HCT116 (cell line): ENCODE results near the gene NKX2-1. TPM values are rescaled to one million over a fixed set of nuclear protein-coding genes. Genes with fewer than 3 reads are reported as not detected.

Source experiments
- ATAC-seq: fragments of 200-7000 bp; cut with Tn5 transposase; 2 replicates; pipeline ENCODE4 v1.9.1; 2020; ENCODE audit warnings: mild to moderate bottlenecking, moderate library complexity
- BruUV-seq: library from RNA; stranded (reverse); fragments of 400-500 nt; replicated peaks from 2 replicates; lab custom pipeline; 2021; lab: Mats Ljungman, UMichigan
- CTCF ChIA-PET: fragments of 300-600 bp; sonication (Branson Sonifier 250); formaldehyde crosslinking; loops from one replicate; lab custom pipeline; 2021; ENCODE audit warnings: antibody characterized with exemption; lab: Charles Lee
- POLR2A ChIA-PET: fragments of 300-600, 350-600 bp; sonication (Branson Sonifier 250); formaldehyde crosslinking; loops from one replicate; lab custom pipeline; 2021; ENCODE audit warnings: antibody characterized with exemption; lab: Charles Lee
- RAD21 ChIA-PET, 2 experiments: fragments of 300-600 bp; sonication (Branson Sonifier 250); formaldehyde crosslinking; loops; one replicate each; lab custom pipeline; 2023; ENCODE audit warnings: low total read pairs in 2 of 2; ENCODE audit not compliant: uncharacterized antibody in 2 of 2, unreplicated experiment in 2 of 2, low non-redundant PET in 1 of 2; lab: Charles Lee
- DNase-seq: peaks from one replicate; pipeline ENCODE4 v3.0.0-alpha.2; 2010; ENCODE audit warnings: low read depth, low spot score
- H2AFZ ChIP-seq: fragments of 200-600 bp; shearing (Covaris generic), sonication (generic); 2 replicates; pipeline ENCODE4 v1.6.1; 2017; ENCODE audit warnings: low read depth, mixed run types, mixed read lengths, antibody characterized with exemption, low read length; ENCODE audit not compliant: poor library complexity, severe bottlenecking
- H3K27ac ChIP-seq: 2 replicates; pipeline ENCODE4 v1.5.1; 2012; ENCODE audit warnings: low read depth, low read length
- H3K27me3 ChIP-seq: fragments of 200-600 bp; sonication (generic); 2 replicates; pipeline ENCODE4 v1.6.1; 2016; ENCODE audit warnings: mixed run types, low read length, mixed read lengths; ENCODE audit not compliant: insufficient read depth
- H3K36me3 ChIP-seq, 2 experiments: fragments of 200-500 bp in 1 of 2; fragments of 200-600 bp in 1 of 2; sonication (Bioruptor generic) in 1 of 2; sonication (generic) in 1 of 2; 2 replicates each; pipeline versions ENCODE4 v1.5.1 to v1.6.1; 2014 to 2016; ENCODE audit warnings: low read length in 2 of 2, inconsistent platforms in 1 of 2, mixed read lengths in 1 of 2, mixed run types in 1 of 2; ENCODE audit not compliant: insufficient read depth in 2 of 2, control insufficient read depth in 1 of 2
- H3K4me1 ChIP-seq, 2 experiments: fragments of 200-600 bp in 1 of 2; sonication (generic) in 1 of 2; 2 replicates each; pipeline versions ENCODE4 v1.5.1 to v1.6.1; 2012 to 2017; ENCODE audit warnings: low read length in 2 of 2, inconsistent platforms in 1 of 2, mild to moderate bottlenecking in 1 of 2, mixed read lengths in 1 of 2, mixed run types in 1 of 2, moderate library complexity in 1 of 2; ENCODE audit not compliant: insufficient read depth in 2 of 2, control insufficient read depth in 1 of 2
- H3K4me2 ChIP-seq: fragments of 200-600 bp; sonication (generic); 2 replicates; pipeline ENCODE4 v1.6.1; 2017; ENCODE audit warnings: mixed run types, low read length, mixed read lengths
- H3K4me3 ChIP-seq, 2 experiments: fragments of 200-600 bp in 1 of 2; sonication (generic) in 1 of 2; replicated peaks in 1 of 2; 2 replicates each; pipeline ENCODE4 v1.5.1; 2011 to 2016; ENCODE audit warnings: low read length in 2 of 2, control low read depth in 1 of 2, low read depth in 1 of 2, mild to moderate bottlenecking in 1 of 2, mixed read lengths in 1 of 2, mixed run types in 1 of 2
- H3K79me2 ChIP-seq: fragments of 200-600 bp; sonication (generic); 2 replicates; pipeline ENCODE4 v1.6.1; 2017; ENCODE audit warnings: mild to moderate bottlenecking, mixed run types, low read length, moderate library complexity, mixed read lengths; ENCODE audit not compliant: insufficient read depth
- H3K9ac ChIP-seq: fragments of 200-600 bp; sonication (generic); 2 replicates; pipeline ENCODE4 v1.6.1; 2016; ENCODE audit warnings: low read length, mixed read lengths
- H3K9me2 ChIP-seq: fragments of 200-600 bp; sonication (generic), shearing (Covaris generic); 2 replicates; pipeline ENCODE4 v1.6.1; 2017; ENCODE audit warnings: mixed run types, mild to moderate bottlenecking, moderate library complexity; ENCODE audit not compliant: insufficient read depth
- H3K9me3 ChIP-seq, 2 experiments: fragments of 200-500 bp in 1 of 2; fragments of 200-600 bp in 1 of 2; sonication (Bioruptor generic) in 1 of 2; sonication (generic) in 1 of 2; 2 replicates each; pipeline ENCODE4 v1.6.1; 2014 to 2017; ENCODE audit warnings: low read length in 2 of 2, mixed read lengths in 2 of 2, inconsistent platforms in 1 of 2, low read depth in 1 of 2, mild to moderate bottlenecking in 1 of 2, mixed run types in 1 of 2, moderate library complexity in 1 of 2; ENCODE audit not compliant: control insufficient read depth in 1 of 2, insufficient read depth in 1 of 2
- H4K20me1 ChIP-seq: fragments of 200-600 bp; sonication (generic), shearing (Covaris generic); 2 replicates; pipeline ENCODE4 v1.6.1; 2017; ENCODE audit warnings: mixed run types, mild to moderate bottlenecking, moderate library complexity; ENCODE audit not compliant: insufficient read depth
- CBX3 ChIP-seq: IDR thresholded peaks from 2 replicates; pipeline ENCODE4 v1.6.1; 2012; ENCODE audit warnings: low read depth
- CEBPB ChIP-seq: IDR thresholded peaks from 2 replicates; pipeline ENCODE4 v1.6.1; 2012; ENCODE audit warnings: low read depth
- EGR1 ChIP-seq: IDR thresholded peaks from 2 replicates; pipeline ENCODE4 v1.6.1; 2012; ENCODE audit warnings: low read depth
- ELF1 ChIP-seq: IDR thresholded peaks from 2 replicates; pipeline ENCODE4 v1.6.1; 2012; ENCODE audit warnings: low read depth, borderline replicate concordance
- EZH2 ChIP-seq: fragments of 200-600 bp; sonication (generic); IDR thresholded peaks from 2 replicates; pipeline ENCODE4 v1.6.1; 2017; ENCODE audit warnings: antibody characterized with exemption, mixed run types
- EZH2phosphoT487 ChIP-seq: fragments of 200-600 bp; IDR thresholded peaks from 2 replicates; pipeline ENCODE4 v1.6.1; 2018; ENCODE audit warnings: antibody characterized with exemption, borderline replicate concordance
- FOSL1 ChIP-seq: IDR thresholded peaks from 2 replicates; pipeline ENCODE4 v1.6.1; 2012; ENCODE audit warnings: low read depth
- JUND ChIP-seq: IDR thresholded peaks from 2 replicates; pipeline ENCODE4 v1.6.1; 2012
- POLR2A ChIP-seq: IDR thresholded peaks from 2 replicates; pipeline ENCODE4 v1.7.0; 2011; ENCODE audit warnings: borderline replicate concordance; ENCODE audit not compliant: insufficient read depth, insufficient read length; ENCODE audit errors: extremely low read depth
- RAD21 ChIP-seq: IDR thresholded peaks from 2 replicates; pipeline ENCODE4 v1.6.1; 2012; ENCODE audit warnings: low read depth, mild to moderate bottlenecking
- SIN3A ChIP-seq: IDR thresholded peaks from 2 replicates; pipeline ENCODE4 v1.6.1; 2012; ENCODE audit warnings: low read depth
- SP1 ChIP-seq: IDR thresholded peaks from 2 replicates; pipeline ENCODE4 v1.6.1; 2012; ENCODE audit warnings: low read depth
- TCF7L2 ChIP-seq: IDR thresholded peaks from 2 replicates; pipeline ENCODE4 v1.7.0; 2011; ENCODE audit warnings: borderline replicate concordance, inconsistent platforms; ENCODE audit not compliant: insufficient read depth, insufficient read length; ENCODE audit errors: extremely low read depth
- intact Hi-C: fragments of 100-400 bp; cut with micrococcal nuclease; formaldehyde crosslinking; loops from 2 replicates; pipeline ENCODE4 v1.10.0; 2022
- total RNA-seq: library from RNA; stranded (reverse); gene quantifications from one replicate; pipeline ENCODE4 v1.2.1, GENCODE V29; 2021; ENCODE audit not compliant: unreplicated experiment
- TF ChIP-seq, protein P1 (sequence below): IDR thresholded peaks from 2 replicates; pipeline ENCODE4 v1.6.1; 2012
- TF ChIP-seq, protein P2 (sequence below): IDR thresholded peaks from 2 replicates; pipeline ENCODE4 v1.6.1; 2012
- TF ChIP-seq, protein P3 (sequence below): IDR thresholded peaks from 2 replicates; pipeline ENCODE4 v1.6.1; 2012; ENCODE audit warnings: low read depth

Gene NKX2-1
- total RNA-seq, 1 experiment from 2014 or later: 0.84 TPM

DNA sequence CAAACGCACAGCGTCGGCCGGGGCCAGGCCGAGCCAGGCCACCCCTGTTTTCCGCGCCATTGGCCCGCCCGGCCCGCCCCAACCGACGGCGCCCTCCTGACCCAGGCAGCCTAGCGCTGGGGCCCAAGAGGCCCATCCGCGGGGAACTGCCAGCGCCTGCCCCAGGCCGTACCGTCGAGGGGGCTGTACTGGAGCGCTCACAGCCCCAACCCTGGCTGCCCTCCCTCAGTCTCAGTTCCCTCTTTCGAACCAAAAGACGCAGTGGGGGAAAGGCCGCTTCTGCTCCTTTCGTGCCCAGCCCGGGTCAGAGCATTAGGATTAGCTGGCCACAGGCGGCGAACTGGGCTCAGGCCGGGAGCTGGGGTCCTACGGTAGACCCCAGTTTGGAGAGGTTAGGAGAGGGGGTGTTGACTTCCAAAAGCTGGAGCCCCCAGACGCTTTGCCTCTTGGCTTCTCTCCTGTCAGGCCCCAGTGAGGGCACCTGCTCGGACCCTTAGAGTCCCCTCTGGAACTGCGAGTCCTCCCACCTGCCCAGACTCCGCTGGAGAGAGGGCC, 1.9 kb downstream of the NKX2-1 start:
- H3K79me2 ChIP-seq: no peaks in the 10 kb centered on the region
- no peaks in the 10 kb centered on the region for H4K20me1 ChIP-seq
- no peak overlapping the region for H3K4me2 ChIP-seq
- H3K4me1 ChIP-seq: peaks cover 0 to 11% of the 10 kb centered on the region in 2 experiments; a peak in 2 of 4 replicates
- no peaks in the 10 kb centered on the region for H3K36me3 ChIP-seq
- intact Hi-C loops: no loop called here
- H3K27me3 ChIP-seq: no peaks in the 10 kb centered on the region
- no TSS peak for BruUV-seq
- TF ChIP-seq EZH2: no peak
- TF ChIP-seq, protein P1, sequence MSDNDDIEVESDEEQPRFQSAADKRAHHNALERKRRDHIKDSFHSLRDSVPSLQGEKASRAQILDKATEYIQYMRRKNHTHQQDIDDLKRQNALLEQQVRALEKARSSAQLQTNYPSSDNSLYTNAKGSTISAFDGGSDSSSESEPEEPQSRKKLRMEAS: no peak
- TF ChIP-seq RAD21: no peak
- no peak for TF ChIP-seq EGR1
- TF ChIP-seq TCF7L2: no peak
- TF ChIP-seq POLR2A: no peak
- TF ChIP-seq CBX3: no peak
- TF ChIP-seq, protein P2, sequence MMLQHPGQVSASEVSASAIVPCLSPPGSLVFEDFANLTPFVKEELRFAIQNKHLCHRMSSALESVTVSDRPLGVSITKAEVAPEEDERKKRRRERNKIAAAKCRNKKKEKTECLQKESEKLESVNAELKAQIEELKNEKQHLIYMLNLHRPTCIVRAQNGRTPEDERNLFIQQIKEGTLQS: no peak
- TF ChIP-seq EZH2phosphoT487: no peak
- no peak for TF ChIP-seq CEBPB
- TF ChIP-seq ELF1: no peak
- no peak for TF ChIP-seq JUND
- TF ChIP-seq SP1: no peak
- TF ChIP-seq FOSL1: no peak
- TF ChIP-seq, protein P3, sequence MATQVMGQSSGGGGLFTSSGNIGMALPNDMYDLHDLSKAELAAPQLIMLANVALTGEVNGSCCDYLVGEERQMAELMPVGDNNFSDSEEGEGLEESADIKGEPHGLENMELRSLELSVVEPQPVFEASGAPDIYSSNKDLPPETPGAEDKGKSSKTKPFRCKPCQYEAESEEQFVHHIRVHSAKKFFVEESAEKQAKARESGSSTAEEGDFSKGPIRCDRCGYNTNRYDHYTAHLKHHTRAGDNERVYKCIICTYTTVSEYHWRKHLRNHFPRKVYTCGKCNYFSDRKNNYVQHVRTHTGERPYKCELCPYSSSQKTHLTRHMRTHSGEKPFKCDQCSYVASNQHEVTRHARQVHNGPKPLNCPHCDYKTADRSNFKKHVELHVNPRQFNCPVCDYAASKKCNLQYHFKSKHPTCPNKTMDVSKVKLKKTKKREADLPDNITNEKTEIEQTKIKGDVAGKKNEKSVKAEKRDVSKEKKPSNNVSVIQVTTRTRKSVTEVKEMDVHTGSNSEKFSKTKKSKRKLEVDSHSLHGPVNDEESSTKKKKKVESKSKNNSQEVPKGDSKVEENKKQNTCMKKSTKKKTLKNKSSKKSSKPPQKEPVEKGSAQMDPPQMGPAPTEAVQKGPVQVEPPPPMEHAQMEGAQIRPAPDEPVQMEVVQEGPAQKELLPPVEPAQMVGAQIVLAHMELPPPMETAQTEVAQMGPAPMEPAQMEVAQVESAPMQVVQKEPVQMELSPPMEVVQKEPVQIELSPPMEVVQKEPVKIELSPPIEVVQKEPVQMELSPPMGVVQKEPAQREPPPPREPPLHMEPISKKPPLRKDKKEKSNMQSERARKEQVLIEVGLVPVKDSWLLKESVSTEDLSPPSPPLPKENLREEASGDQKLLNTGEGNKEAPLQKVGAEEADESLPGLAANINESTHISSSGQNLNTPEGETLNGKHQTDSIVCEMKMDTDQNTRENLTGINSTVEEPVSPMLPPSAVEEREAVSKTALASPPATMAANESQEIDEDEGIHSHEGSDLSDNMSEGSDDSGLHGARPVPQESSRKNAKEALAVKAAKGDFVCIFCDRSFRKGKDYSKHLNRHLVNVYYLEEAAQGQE: no peak
- TF ChIP-seq SIN3A: no peak
- POLR2A ChIA-PET: no interaction called here
- no peak overlapping the region for H3K27ac ChIP-seq
- H2AFZ ChIP-seq: no peak overlapping the region
- RAD21 ChIA-PET: no interaction called here
- H3K4me3 ChIP-seq: no peak overlapping the region
- H3K9me3 ChIP-seq: no peaks in the 10 kb centered on the region
- CTCF ChIA-PET: no interaction called here
- ATAC-seq (no peak), DNase-seq (no peak)
- H3K9me2 ChIP-seq: no peaks in the 10 kb centered on the region
- H3K9ac ChIP-seq: no peak overlapping the region
